GM12878 (cell line): ENCODE results near the gene FRMPD2. TPM values are rescaled to one million over a fixed set of nuclear protein-coding genes. Genes with fewer than 3 reads are reported as not detected.

Experiments
- ATAC-seq: fragments of 200-7000 bp; cut with Tn5 transposase; 3 replicates; pipeline ENCODE4 v1.9.1; 2020; ENCODE audit warnings: mild to moderate bottlenecking, moderate library complexity
- BruUV-seq: library from RNA; stranded (reverse); fragments of 400-500 nt; replicated peaks from 2 replicates; lab custom pipeline; 2021; lab: Mats Ljungman, UMichigan
- CTCF ChIA-PET: fragments of 300-600 bp; sonication (Branson Sonifier 250); formaldehyde crosslinking; extraction: SDS; loops from one replicate; lab custom pipeline; 2021; ENCODE audit warnings: inconsistent platforms; lab: Yijun Ruan, JAX
- POLR2A ChIA-PET: fragments of 350-600 bp; formaldehyde crosslinking; extraction: SDS; loops from one replicate; lab custom pipeline; 2021; ENCODE audit warnings: inconsistent platforms; lab: Charles Lee
- RAD21 ChIA-PET: fragments of 300-600 bp; sonication (Branson Sonifier 250); formaldehyde crosslinking; loops from one replicate; lab custom pipeline; 2023; ENCODE audit warnings: antibody characterized with exemption; ENCODE audit not compliant: unreplicated experiment; lab: Charles Lee
- SMC1A ChIA-PET: fragments of 300-600 bp; sonication (Branson Sonifier 250); formaldehyde crosslinking; loops from one replicate; lab custom pipeline; 2023; ENCODE audit not compliant: unreplicated experiment, uncharacterized antibody; lab: Charles Lee
- DNase-seq: peaks from one replicate; pipeline ENCODE4 v3.0.0-alpha.2; 2011; ENCODE audit warnings: low read depth, low spot score
- FAIRE-seq: peaks from 3 replicates; lab custom pipeline; 2011; peaks lifted over from hg19 to GRCh38; lab: Jason Lieb, UNC
- H2AFZ ChIP-seq: 2 replicates; pipeline ENCODE4 v1.6.0; 2011; ENCODE audit warnings: low read depth, low read length, control low read depth; ENCODE audit not compliant: control insufficient read depth
- H3K27ac ChIP-seq: 2 replicates; pipeline ENCODE4 v1.5.1; 2011; ENCODE audit warnings: control low read depth; ENCODE audit not compliant: control insufficient read depth, insufficient read depth
- H3K27me3 ChIP-seq, 2 experiments: replicated peaks in 1 of 2; 2 replicates each; pipeline versions ENCODE4 v1.6.0 to v1.6.1; 2011; ENCODE audit warnings: low read length in 1 of 2; ENCODE audit not compliant: control insufficient read depth in 2 of 2, insufficient read depth in 2 of 2
- H3K36me3 ChIP-seq, 2 experiments: 2 replicates each; pipeline ENCODE4 v1.5.1; 2011; ENCODE audit warnings: low read length in 1 of 2; ENCODE audit not compliant: control insufficient read depth in 2 of 2, insufficient read depth in 2 of 2
- H3K4me1 ChIP-seq: 2 replicates; pipeline ENCODE4 v1.6.1; 2011; ENCODE audit warnings: mild to moderate bottlenecking, low read length, moderate library complexity, mixed read lengths; ENCODE audit not compliant: control insufficient read depth, insufficient read depth
- H3K4me2 ChIP-seq: 2 replicates; pipeline ENCODE4 v1.6.0; 2011; ENCODE audit warnings: control low read depth; ENCODE audit not compliant: control insufficient read depth, insufficient read depth
- H3K4me3 ChIP-seq: fragments of 200-600 bp; sonication (generic); 2 replicates; pipeline ENCODE4 v1.5.1; 2016
- H3K79me2 ChIP-seq: 2 replicates; pipeline ENCODE4 v1.6.0; 2011; ENCODE audit warnings: low read length; ENCODE audit not compliant: control insufficient read depth, insufficient read depth
- H3K9ac ChIP-seq: 2 replicates; pipeline ENCODE4 v1.8.0; 2011; ENCODE audit warnings: low read length, control low read depth, mixed read lengths; ENCODE audit not compliant: control insufficient read depth, insufficient read depth
- H3K9me3 ChIP-seq: replicated peaks from 3 replicates; pipeline ENCODE4 v1.5.1; 2011; ENCODE audit warnings: mild to moderate bottlenecking, low read length; ENCODE audit not compliant: control insufficient read depth, insufficient read depth
- H4K20me1 ChIP-seq: 2 replicates; pipeline ENCODE4 v1.6.0; 2011; ENCODE audit not compliant: control insufficient read depth, insufficient read depth
- IKZF2 ChIP-seq, 2 experiments: fragments of 450-650 bp; IDR thresholded peaks; 2 replicates each; pipeline ENCODE4 v1.6.1; 2017; ENCODE audit warnings: mild to moderate bottlenecking in 2 of 2, moderate library complexity in 2 of 2
- JUNB ChIP-seq: IDR thresholded peaks from 2 replicates; pipeline ENCODE4 v1.6.1; 2016; ENCODE audit warnings: antibody characterized with exemption, mild to moderate bottlenecking
- MEF2B ChIP-seq: fragments of 450-650 bp; IDR thresholded peaks from 2 replicates; pipeline ENCODE4 v1.6.1; 2018; ENCODE audit warnings: mild to moderate bottlenecking, moderate library complexity; ENCODE audit not compliant: partially characterized antibody, poor library complexity, severe bottlenecking
- MXI1 ChIP-seq: fragments of 150-350 bp; IDR thresholded peaks from 2 replicates; pipeline ENCODE4 v1.6.1; 2011; ENCODE audit warnings: low read depth, mild to moderate bottlenecking, inconsistent platforms, low read length, improper control_type of control experiment
- NFIC ChIP-seq: IDR thresholded peaks from 2 replicates; pipeline ENCODE4 v1.6.1; 2012; ENCODE audit warnings: low read depth, mild to moderate bottlenecking, inconsistent platforms, low read length, moderate library complexity
- NFYA ChIP-seq: IDR thresholded peaks from 2 replicates; pipeline ENCODE4 v1.6.1; 2011; ENCODE audit warnings: low read depth, mild to moderate bottlenecking, low read length, improper control_type of control experiment, borderline replicate concordance
- POLR2A ChIP-seq: IDR thresholded peaks from 2 replicates; pipeline ENCODE4 v1.6.1; 2011; ENCODE audit warnings: low read depth, mild to moderate bottlenecking, low read length
- RB1 ChIP-seq: fragments of 450-650 bp; formaldehyde crosslinking; IDR thresholded peaks from 2 replicates; pipeline ENCODE4 v1.6.1; 2017; ENCODE audit warnings: mild to moderate bottlenecking, borderline replicate concordance
- SP1 ChIP-seq: IDR thresholded peaks from one replicate; pipeline ENCODE4 v1.6.1; 2011; ENCODE audit warnings: low read depth, low read length
- SREBF2 ChIP-seq: IDR thresholded peaks from 2 replicates; pipeline ENCODE4 v1.6.1; 2012; ENCODE audit warnings: mild to moderate bottlenecking, low read length
- YBX1 ChIP-seq: fragments of 450-650 bp; IDR thresholded peaks from 2 replicates; pipeline ENCODE4 v1.6.1; 2016; ENCODE audit warnings: antibody characterized with exemption
- ZBTB4 ChIP-seq: fragments of 450-650 bp; formaldehyde crosslinking; IDR thresholded peaks from 2 replicates; pipeline ENCODE4 v1.4.0; 2022; ENCODE audit warnings: mild to moderate bottlenecking, moderate library complexity
- ZNF592 ChIP-seq: fragments of 450-650 bp; IDR thresholded peaks from 2 replicates; pipeline ENCODE4 v1.6.1; 2017; ENCODE audit warnings: mild to moderate bottlenecking, moderate library complexity
- WGBS: methylation state at CpG from one replicate; pipeline ENCODE4 v1.1.6; 2016; ENCODE audit warnings: low lambda C conversion rate; ENCODE audit not compliant: insufficient replicate concordance, insufficient coverage; ENCODE audit errors: missing lambda C conversion rate; 5-methylcytosine and 5-hydroxymethylcytosine counted together
- in situ Hi-C: fragments of 300-500 bp; cut with MboI; formaldehyde crosslinking; loops from 9 replicates; pipeline ENCODE4 v1.14.3; 2018; ENCODE audit warnings: mixed read lengths
- intact Hi-C: fragments of 100-400 bp; cut with micrococcal nuclease; formaldehyde crosslinking; loops from one replicate; pipeline ENCODE4 v1.14.2; 2022; ENCODE audit not compliant: unreplicated experiment
- polyA plus RNA-seq, 11 experiments: library from polyadenylated mRNA; depleted of rRNA in 4 of 11; unstranded in 6 of 11; stranded (reverse) in 5 of 11; fragments of >200 nt; fragmentation: Nextera tagmentation in 4 of 11; fragmentation: Illumina TruSeq in 1 of 11; extraction: Ambion mirVana in 4 of 11; extraction: Trizol in 1 of 11; gene quantifications; 1 replicate in 1 of 11; 2 replicates in 10 of 11; pipeline versions ENCODE4 v1.2.1 to v1.2.3, GENCODE V29; 2011 to 2016; ENCODE audit warnings: inconsistent platforms in 2 of 11, missing spikeins in 2 of 11, low read depth in 1 of 11
- total RNA-seq, 4 experiments: library from RNA; depleted of rRNA in 3 of 4; stranded (reverse); fragments of >200 nt in 3 of 4; fragmentation: Illumina TruSeq in 1 of 4; extraction: Trizol in 1 of 4; gene quantifications; 2 replicates each; pipeline versions ENCODE4 v1.2.1 to v1.2.3, GENCODE V29; 2013 to 2021

FRMPD2 gene
- total and polyA plus RNA-seq, 10 of the 15 experiments (the other 5 are each of a cell fraction or from before 2014, with no cell fraction given): 0.38 to 5.7 (median 1.4) TPM

GRCh38 chr10:48252354-48252650 is 22.2 kb downstream of the FRMPD2 start:
- Histone ChIP-seq H3K9me3 (no peaks in the 10 kb centered on the region; the same call in 2 of the 3 replicates), H3K4me2 (no peak overlapping the region), H3K36me3 (no peaks in the 10 kb centered on the region), H3K27ac (no peak overlapping the region), H3K27me3 (no peaks in the 10 kb centered on the region), H3K9ac (no peak overlapping the region), H4K20me1 (no peaks in the 10 kb centered on the region), H2AFZ (no peak overlapping the region), H3K4me3 (no peak overlapping the region), H3K4me1 (peaks cover 7% of the 10 kb centered on the region; the same call in 1 of the 2 replicates), H3K79me2 (no peaks in the 10 kb centered on the region)
- BruUV-seq: no TSS peak
- intact Hi-C loops: no loop called here
- 81% methylated on average over 5 of the region's 5 CpGs for WGBS
- in situ Hi-C loops: no loop called here
- POLR2A ChIA-PET: no interaction called here
- CTCF ChIA-PET: interaction anchor here (1.4 to 1.7 kb wide), 2 partner anchors 9 to 13 kb away, joined by 4 to 5 read pairs; no protein-coding TSS in a partner anchor
- SMC1A ChIA-PET: interaction anchor here (1.6 to 1.7 kb wide), 2 partner anchors 28 to 37 kb away, joined by 3 to 5 read pairs; no protein-coding TSS in a partner anchor
- RAD21 ChIA-PET: no interaction called here
- no peak for DNase-seq
- TF ChIP-seq RB1 (no peak), ZNF592 (no peak), NFIC (no peak), SREBF2 (no peak), POLR2A (no peak), SP1 (no peak), MEF2B (no peak), YBX1 (no peak), MXI1 (no peak), NFYA (no peak), IKZF2 (IDR thresholded peaks at IDR 0.05) (no peak), ZBTB4 (CRISPR knock-in tag) (no peak), JUNB (no peak)
- ATAC-seq: no peak
- FAIRE-seq: no peak
